Measurements from ENCODE around the gene LRRC46.

DNA sequence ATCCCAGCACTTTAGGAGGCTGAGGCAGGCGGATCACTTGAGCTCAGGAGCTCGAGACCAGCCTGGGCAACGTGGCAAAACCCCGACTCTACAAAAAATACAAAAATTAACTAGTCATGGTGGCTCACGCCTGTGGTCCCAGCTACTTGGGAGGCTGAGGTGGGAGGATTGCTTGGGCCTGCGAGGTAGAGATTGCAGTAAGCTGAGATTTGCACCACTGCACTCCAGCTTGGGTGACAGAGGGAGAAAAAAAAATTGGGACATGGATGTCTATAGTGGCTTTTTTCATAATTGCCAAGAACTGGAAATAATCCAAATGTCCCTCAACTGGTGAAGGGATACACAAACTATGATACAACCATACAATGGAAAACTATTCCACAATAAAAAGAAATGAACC lies 38.5 kb upstream of the LRRC46 start:
- TF ChIP-seq CTCF (conservative IDR thresholded peaks at IDR 0.05; ENCODE audit: low read depth, low read length): no peak
- TF ChIP-seq POLR2A (IDR thresholded peaks at IDR 0.05; ENCODE audit: low read depth, low read length): no peak

All from IMR-90 (cell line).